GM12878 (cell line): Measurements from ENCODE around the gene LPAR3. TPM values are rescaled to one million over a fixed set of nuclear protein-coding genes. Genes with fewer than 3 reads are reported as not detected.
A peak's percentile ranks its signal among the peaks of the same experiment; 100 is the strongest.

Source experiments
- ATAC-seq: fragments of 200-7000 bp; cut with Tn5 transposase; 3 replicates; pipeline ENCODE4 v1.9.1; 2020; ENCODE audit warnings: mild to moderate bottlenecking, moderate library complexity
- BruUV-seq: library from RNA; stranded (reverse); fragments of 400-500 nt; replicated peaks from 2 replicates; lab custom pipeline; 2021; lab: Mats Ljungman, UMichigan
- CTCF ChIA-PET: fragments of 300-600 bp; sonication (Branson Sonifier 250); formaldehyde crosslinking; extraction: SDS; loops from one replicate; lab custom pipeline; 2021; ENCODE audit warnings: inconsistent platforms; lab: Yijun Ruan, JAX
- POLR2A ChIA-PET: fragments of 350-600 bp; formaldehyde crosslinking; extraction: SDS; loops from one replicate; lab custom pipeline; 2021; ENCODE audit warnings: inconsistent platforms; lab: Charles Lee
- RAD21 ChIA-PET: fragments of 300-600 bp; sonication (Branson Sonifier 250); formaldehyde crosslinking; loops from one replicate; lab custom pipeline; 2023; ENCODE audit warnings: antibody characterized with exemption; ENCODE audit not compliant: unreplicated experiment; lab: Charles Lee
- SMC1A ChIA-PET: fragments of 300-600 bp; sonication (Branson Sonifier 250); formaldehyde crosslinking; loops from one replicate; lab custom pipeline; 2023; ENCODE audit not compliant: unreplicated experiment, uncharacterized antibody; lab: Charles Lee
- DNase-seq: peaks from one replicate; pipeline ENCODE4 v3.0.0-alpha.2; 2011; ENCODE audit warnings: low read depth, low spot score
- FAIRE-seq: peaks from 3 replicates; lab custom pipeline; 2011; peaks lifted over from hg19 to GRCh38; lab: Jason Lieb, UNC
- H2AFZ ChIP-seq: 2 replicates; pipeline ENCODE4 v1.6.0; 2011; ENCODE audit warnings: low read depth, low read length, control low read depth; ENCODE audit not compliant: control insufficient read depth
- H3K27ac ChIP-seq: 2 replicates; pipeline ENCODE4 v1.5.1; 2011; ENCODE audit warnings: control low read depth; ENCODE audit not compliant: control insufficient read depth, insufficient read depth
- H3K27me3 ChIP-seq, 2 experiments: replicated peaks in 1 of 2; 2 replicates each; pipeline versions ENCODE4 v1.6.0 to v1.6.1; 2011; ENCODE audit warnings: low read length in 1 of 2; ENCODE audit not compliant: control insufficient read depth in 2 of 2, insufficient read depth in 2 of 2
- H3K36me3 ChIP-seq, 2 experiments: 2 replicates each; pipeline ENCODE4 v1.5.1; 2011; ENCODE audit warnings: low read length in 1 of 2; ENCODE audit not compliant: control insufficient read depth in 2 of 2, insufficient read depth in 2 of 2
- H3K4me1 ChIP-seq: 2 replicates; pipeline ENCODE4 v1.6.1; 2011; ENCODE audit warnings: mild to moderate bottlenecking, low read length, moderate library complexity, mixed read lengths; ENCODE audit not compliant: control insufficient read depth, insufficient read depth
- H3K4me2 ChIP-seq: 2 replicates; pipeline ENCODE4 v1.6.0; 2011; ENCODE audit warnings: control low read depth; ENCODE audit not compliant: control insufficient read depth, insufficient read depth
- H3K4me3 ChIP-seq: fragments of 200-600 bp; sonication (generic); 2 replicates; pipeline ENCODE4 v1.5.1; 2016
- H3K79me2 ChIP-seq: 2 replicates; pipeline ENCODE4 v1.6.0; 2011; ENCODE audit warnings: low read length; ENCODE audit not compliant: control insufficient read depth, insufficient read depth
- H3K9ac ChIP-seq: 2 replicates; pipeline ENCODE4 v1.8.0; 2011; ENCODE audit warnings: low read length, control low read depth, mixed read lengths; ENCODE audit not compliant: control insufficient read depth, insufficient read depth
- H3K9me3 ChIP-seq: replicated peaks from 3 replicates; pipeline ENCODE4 v1.5.1; 2011; ENCODE audit warnings: mild to moderate bottlenecking, low read length; ENCODE audit not compliant: control insufficient read depth, insufficient read depth
- H4K20me1 ChIP-seq: 2 replicates; pipeline ENCODE4 v1.6.0; 2011; ENCODE audit not compliant: control insufficient read depth, insufficient read depth
- CBX5 ChIP-seq: sonication (generic); IDR thresholded peaks from 2 replicates; pipeline ENCODE4 v1.6.1; 2016; ENCODE audit warnings: low read depth, moderate library complexity, mild to moderate bottlenecking, inconsistent platforms
- CUX1 ChIP-seq: IDR thresholded peaks from 2 replicates; pipeline ENCODE4 v1.6.1; 2012; ENCODE audit warnings: improper control_type of control experiment, low read depth, low read length; ENCODE audit not compliant: insufficient replicate concordance
- SP1 ChIP-seq: IDR thresholded peaks from one replicate; pipeline ENCODE4 v1.6.1; 2011; ENCODE audit warnings: low read depth, low read length
- SPI1 ChIP-seq: IDR thresholded peaks from 2 replicates; pipeline ENCODE4 v1.6.1; 2011; ENCODE audit warnings: low read depth, mild to moderate bottlenecking, low read length, moderate library complexity, borderline replicate concordance; ENCODE audit not compliant: insufficient read depth
- STAT3 ChIP-seq: IDR thresholded peaks from 2 replicates; pipeline ENCODE4 v1.6.1; 2011; ENCODE audit warnings: low read depth, low read length, improper control_type of control experiment
- USF2 ChIP-seq: IDR thresholded peaks from 2 replicates; pipeline ENCODE4 v1.6.1; 2011; ENCODE audit warnings: low read depth, low read length, improper control_type of control experiment, borderline replicate concordance
- WGBS: methylation state at CpG from one replicate; pipeline ENCODE4 v1.1.6; 2016; ENCODE audit warnings: low lambda C conversion rate; ENCODE audit not compliant: insufficient replicate concordance, insufficient coverage; ENCODE audit errors: missing lambda C conversion rate; 5-methylcytosine and 5-hydroxymethylcytosine counted together
- in situ Hi-C: fragments of 300-500 bp; cut with MboI; formaldehyde crosslinking; loops from 9 replicates; pipeline ENCODE4 v1.14.3; 2018; ENCODE audit warnings: mixed read lengths
- intact Hi-C: fragments of 100-400 bp; cut with micrococcal nuclease; formaldehyde crosslinking; loops from one replicate; pipeline ENCODE4 v1.14.2; 2022; ENCODE audit not compliant: unreplicated experiment
- polyA plus RNA-seq, 11 experiments: library from polyadenylated mRNA; depleted of rRNA in 4 of 11; unstranded in 6 of 11; stranded (reverse) in 5 of 11; fragments of >200 nt; fragmentation: Nextera tagmentation in 4 of 11; fragmentation: Illumina TruSeq in 1 of 11; extraction: Ambion mirVana in 4 of 11; extraction: Trizol in 1 of 11; gene quantifications; 1 replicate in 1 of 11; 2 replicates in 10 of 11; pipeline versions ENCODE4 v1.2.1 to v1.2.3, GENCODE V29; 2011 to 2016; ENCODE audit warnings: inconsistent platforms in 2 of 11, missing spikeins in 2 of 11, low read depth in 1 of 11
- total RNA-seq, 4 experiments: library from RNA; depleted of rRNA in 3 of 4; stranded (reverse); fragments of >200 nt in 3 of 4; fragmentation: Illumina TruSeq in 1 of 4; extraction: Trizol in 1 of 4; gene quantifications; 2 replicates each; pipeline versions ENCODE4 v1.2.1 to v1.2.3, GENCODE V29; 2013 to 2021

Gene LPAR3
- total and polyA plus RNA-seq, 10 of the 15 experiments (the other 5 are each of a cell fraction or from before 2014, with no cell fraction given) = 0.03 to 0.31 (median 0.09) TPM; not detected in 3

- POLR2A ChIA-PET = interaction anchor here (1.6 kb wide), 1 partner anchor 15 kb away, joined by 3 read pairs; no protein-coding TSS in a partner anchor
- ATAC-seq = no peak
- Histone ChIP-seq H3K79me2 (no peaks in the 10 kb centered on the region), H2AFZ (no peak overlapping the region; the same call in 1 of the 2 replicates), H3K4me1 (peaks cover 30% of the 10 kb centered on the region), H4K20me1 (no peaks in the 10 kb centered on the region), H3K4me2 (peak overlapping the region; percentile 73), H3K27me3 (no peaks in the 10 kb centered on the region), H3K9me3 (no peaks in the 10 kb centered on the region; the same call in 1 of the 3 replicates), H3K36me3 (no peaks in the 10 kb centered on the region), H3K4me3 (no peak overlapping the region), H3K9ac (no peak overlapping the region), H3K27ac (no peak overlapping the region)
- CTCF ChIA-PET = interaction anchor here (0.8 to 4.0 kb wide), 9 partner anchors 8 to 393 kb away, joined by 3 to 17 read pairs (median 3); no protein-coding TSS in a partner anchor
- RAD21 ChIA-PET = interaction anchor here (0.8 to 2.0 kb wide), 5 partner anchors 9 to 166 kb away, joined by 3 to 4 read pairs (median 4); no protein-coding TSS in a partner anchor
- FAIRE-seq = no peak
- 0% methylated on average over 1 of the region's 1 CpG for WGBS
- intact Hi-C loops (no loop called here), in situ Hi-C loops (no loop called here)
- DNase-seq = no peak
- no TSS peak for BruUV-seq
- TF ChIP-seq CUX1 = no peak
- TF ChIP-seq USF2 = no peak
- TF ChIP-seq SP1 = no peak
- TF ChIP-seq STAT3 = no peak
- TF ChIP-seq SPI1 = 0 out of 2 replicates have a peak, but pooled peaks have one; percentile 9
- TF ChIP-seq CBX5 = no peak
- SMC1A ChIA-PET = interaction anchor here (0.7 to 2.2 kb wide), 13 partner anchors 9 to 88 kb away, joined by 3 to 11 read pairs (median 4); no protein-coding TSS in a partner anchor
Observed at GRCh38 chr1:84861516-84861915, 31.5 kb downstream of the LPAR3 start.
